ENCODE data around the gene AKT2. TPM values are rescaled to one million over a fixed set of nuclear protein-coding genes. Genes with fewer than 3 reads are reported as not detected.

AKT2 gene
- total RNA-seq, 1 experiment from 2014 or later: 80.6 TPM

DNA sequence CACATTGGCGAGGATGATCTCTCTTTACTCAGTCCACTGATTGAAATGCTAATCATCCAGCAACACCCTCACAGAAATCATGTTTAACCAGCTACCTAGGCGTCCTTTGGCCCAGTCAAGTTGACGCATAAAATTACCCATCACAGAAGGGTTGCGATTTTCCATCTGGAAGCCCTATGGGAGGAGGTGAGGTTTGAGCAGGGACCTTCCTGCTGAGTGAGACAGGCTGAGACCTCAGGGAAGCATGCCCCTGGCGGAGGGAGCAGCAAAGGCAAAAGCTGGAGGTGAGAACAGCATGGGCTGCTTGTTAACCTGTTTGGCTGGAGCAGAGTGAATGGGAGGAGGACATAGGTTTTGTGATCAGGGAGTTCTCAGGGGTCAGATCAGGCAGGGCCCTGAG is 74.3 kb downstream of the AKT2 start:
- Histone ChIP-seq H3K9me3 (ENCODE audit: low read length) (no peaks in the 10 kb centered on the region), H3K4me1 (ENCODE audit: insufficient read depth, low read length) (no peaks in the 10 kb centered on the region), H3K27me3 (ENCODE audit: low read length) (no peaks in the 10 kb centered on the region), H3K36me3 (ENCODE audit: low read depth, low read length) (no peaks in the 10 kb centered on the region), H3K4me2 (ENCODE audit: low read length) (no peak overlapping the region), H3K4me3 (ENCODE audit: low read length) (no peak overlapping the region), H3K9ac (ENCODE audit: low read length) (no peak overlapping the region), H2AFZ (ENCODE audit: low read length) (no peak overlapping the region), H3K79me2 (ENCODE audit: low read length) (no peaks in the 10 kb centered on the region), H3F3A (ENCODE audit: low read length, unreplicated experiment) (no peaks in the 10 kb centered on the region), H3K27ac (ENCODE audit: low read length) (no peak overlapping the region), H3K9me2 (replicated peaks; ENCODE audit: low read length) (no peaks in the 10 kb centered on the region), H4K20me1 (ENCODE audit: low read length) (no peaks in the 10 kb centered on the region)
- TF ChIP-seq, protein P1, sequence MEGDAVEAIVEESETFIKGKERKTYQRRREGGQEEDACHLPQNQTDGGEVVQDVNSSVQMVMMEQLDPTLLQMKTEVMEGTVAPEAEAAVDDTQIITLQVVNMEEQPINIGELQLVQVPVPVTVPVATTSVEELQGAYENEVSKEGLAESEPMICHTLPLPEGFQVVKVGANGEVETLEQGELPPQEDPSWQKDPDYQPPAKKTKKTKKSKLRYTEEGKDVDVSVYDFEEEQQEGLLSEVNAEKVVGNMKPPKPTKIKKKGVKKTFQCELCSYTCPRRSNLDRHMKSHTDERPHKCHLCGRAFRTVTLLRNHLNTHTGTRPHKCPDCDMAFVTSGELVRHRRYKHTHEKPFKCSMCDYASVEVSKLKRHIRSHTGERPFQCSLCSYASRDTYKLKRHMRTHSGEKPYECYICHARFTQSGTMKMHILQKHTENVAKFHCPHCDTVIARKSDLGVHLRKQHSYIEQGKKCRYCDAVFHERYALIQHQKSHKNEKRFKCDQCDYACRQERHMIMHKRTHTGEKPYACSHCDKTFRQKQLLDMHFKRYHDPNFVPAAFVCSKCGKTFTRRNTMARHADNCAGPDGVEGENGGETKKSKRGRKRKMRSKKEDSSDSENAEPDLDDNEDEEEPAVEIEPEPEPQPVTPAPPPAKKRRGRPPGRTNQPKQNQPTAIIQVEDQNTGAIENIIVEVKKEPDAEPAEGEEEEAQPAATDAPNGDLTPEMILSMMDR (conservative IDR thresholded peaks at IDR 0.05; ENCODE audit: low read depth, low read length): no peak
- TF ChIP-seq EZH2 (IDR thresholded peaks at IDR 0.05; ENCODE audit: low read length, unreplicated experiment) (no peak), EZH2phosphoT487 (IDR thresholded peaks at IDR 0.05; ENCODE audit: borderline replicate concordance, low read length) (no peak)
- BruUV-seq (replicated peaks): no TSS peak
- intact Hi-C loops (cut with micrococcal nuclease): no loop called here
- CTCF ChIA-PET: no interaction called here
- POLR2A ChIA-PET (ENCODE audit: unreplicated experiment): no interaction called here
- DNase-seq (no peak), ATAC-seq (no peak)

DNA sequence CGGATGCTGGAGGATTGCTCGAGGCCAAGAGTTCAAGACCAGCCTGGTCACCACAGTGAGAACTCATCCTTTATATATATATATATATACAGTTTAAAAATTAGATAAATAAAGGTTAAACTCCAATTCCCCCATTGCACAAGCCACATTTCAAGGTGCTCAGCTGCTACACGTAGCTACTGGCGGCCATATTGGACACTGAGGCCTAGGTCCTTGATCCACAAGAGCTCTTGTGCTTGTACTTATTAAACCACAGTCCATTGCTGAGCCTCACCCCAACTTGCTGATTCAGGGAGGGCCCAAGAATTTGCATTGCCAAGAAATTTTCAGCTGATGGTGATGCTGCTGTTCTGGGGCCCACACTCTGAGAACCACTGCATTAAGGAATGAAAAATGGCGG is 76.5 kb downstream of the AKT2 start:
- ATAC-seq (no peak), DNase-seq (no peak)
- no peaks in the 10 kb centered on the region for H3K79me2 ChIP-seq (ENCODE audit: low read length)
- TF ChIP-seq EZH2 (IDR thresholded peaks at IDR 0.05; ENCODE audit: low read length, unreplicated experiment): no peak
- TF ChIP-seq EZH2phosphoT487 (IDR thresholded peaks at IDR 0.05; ENCODE audit: borderline replicate concordance, low read length): no peak
- TF ChIP-seq, protein P1 (conservative IDR thresholded peaks at IDR 0.05; ENCODE audit: low read depth, low read length): no peak
- no peaks in the 10 kb centered on the region for H4K20me1 ChIP-seq (ENCODE audit: low read length)
- ChIA-PET POLR2A (ENCODE audit: unreplicated experiment) (no interaction called here), CTCF (no interaction called here)
- no peaks in the 10 kb centered on the region for H3K27me3 ChIP-seq (ENCODE audit: low read length)
- H3F3A ChIP-seq (ENCODE audit: low read length, unreplicated experiment): no peaks in the 10 kb centered on the region
- no peaks in the 10 kb centered on the region for H3K4me1 ChIP-seq (ENCODE audit: insufficient read depth, low read length)
- no peak overlapping the region for H3K9ac ChIP-seq (ENCODE audit: low read length)
- no peak overlapping the region for H2AFZ ChIP-seq (ENCODE audit: low read length)
- H3K27ac ChIP-seq (ENCODE audit: low read length): no peak overlapping the region
- H3K9me3 ChIP-seq (ENCODE audit: low read length): no peaks in the 10 kb centered on the region
- H3K4me2 ChIP-seq (ENCODE audit: low read length): no peak overlapping the region
- BruUV-seq (replicated peaks): no TSS peak
- intact Hi-C loops (cut with micrococcal nuclease): no loop called here
- no peak overlapping the region for H3K4me3 ChIP-seq (ENCODE audit: low read length)
- no peaks in the 10 kb centered on the region for H3K36me3 ChIP-seq (ENCODE audit: low read depth, low read length)
- H3K9me2 ChIP-seq (replicated peaks; ENCODE audit: low read length): no peaks in the 10 kb centered on the region

DNA sequence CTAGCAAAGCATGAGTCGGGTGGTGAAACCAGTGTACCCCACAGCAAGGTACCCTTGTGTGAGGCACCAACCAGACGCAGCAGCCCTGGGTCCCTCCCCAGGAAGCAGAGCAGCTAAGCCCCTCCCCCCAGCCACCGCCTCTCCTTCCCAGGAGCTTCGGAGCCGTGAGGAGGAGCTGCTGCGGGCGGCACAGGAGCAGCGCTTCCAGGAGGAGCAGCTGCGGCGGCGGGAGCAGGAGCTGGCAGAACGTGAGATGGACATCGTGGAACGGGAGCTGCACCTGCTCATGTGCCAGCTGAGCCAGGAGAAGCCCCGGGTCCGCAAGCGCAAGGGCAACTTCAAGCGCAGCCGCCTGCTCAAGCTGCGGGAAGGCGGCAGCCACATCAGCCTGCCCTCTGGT is 79.4 kb downstream of the AKT2 start:
- Histone ChIP-seq H3K9me2 (replicated peaks; ENCODE audit: low read length) (no peaks in the 10 kb centered on the region), H3K27ac (ENCODE audit: low read length) (no peak overlapping the region), H3K27me3 (ENCODE audit: low read length) (no peaks in the 10 kb centered on the region), H3K79me2 (ENCODE audit: low read length) (no peaks in the 10 kb centered on the region), H3K36me3 (ENCODE audit: low read depth, low read length) (no peaks in the 10 kb centered on the region), H2AFZ (ENCODE audit: low read length) (no peak overlapping the region), H3K4me2 (ENCODE audit: low read length) (no peak overlapping the region), H3K4me3 (ENCODE audit: low read length) (no peak overlapping the region), H4K20me1 (ENCODE audit: low read length) (no peaks in the 10 kb centered on the region), H3K9me3 (ENCODE audit: low read length) (no peaks in the 10 kb centered on the region), H3K4me1 (ENCODE audit: insufficient read depth, low read length) (no peaks in the 10 kb centered on the region), H3K9ac (ENCODE audit: low read length) (no peak overlapping the region), H3F3A (ENCODE audit: low read length, unreplicated experiment) (no peaks in the 10 kb centered on the region)
- ATAC-seq (no peak), DNase-seq (no peak)
- no TSS peak for BruUV-seq (replicated peaks)
- CTCF ChIA-PET: no interaction called here
- intact Hi-C loops (cut with micrococcal nuclease): no loop called here
- TF ChIP-seq, protein P1 (conservative IDR thresholded peaks at IDR 0.05; ENCODE audit: low read depth, low read length): no peak
- TF ChIP-seq EZH2 (IDR thresholded peaks at IDR 0.05; ENCODE audit: low read length, unreplicated experiment): no peak
- TF ChIP-seq EZH2phosphoT487 (IDR thresholded peaks at IDR 0.05; ENCODE audit: borderline replicate concordance, low read length): no peak
- POLR2A ChIA-PET (ENCODE audit: unreplicated experiment): interaction anchor here (0.5 kb wide), 1 partner anchor 66 kb away, joined by 4 read pairs; no protein-coding TSS in a partner anchor
